NB4 (cell line): ENCODE data around the gene TMPRSS12.
A peak's percentile ranks its signal among the peaks of the same experiment; 100 is the strongest.
"Not testable (repeated sequence)": the region's sequence is repeated elsewhere in the genome, so short reads cannot be mapped to it uniquely, and the experiment has no call there.

Experiments used
- DNase-seq: peaks from one replicate; pipeline ENCODE4 v3.0.0; 2010; ENCODE audit warnings: low read depth
- H3K4me3 ChIP-seq: one replicate; pipeline ENCODE4 v1.5.1; 2011; ENCODE audit warnings: mild to moderate bottlenecking, low read depth, low read length, moderate library complexity
- MYC ChIP-seq: IDR thresholded peaks from 2 replicates; pipeline ENCODE4 v1.6.1; 2011; ENCODE audit warnings: low read depth, low read length
- POLR2A ChIP-seq: IDR thresholded peaks from 2 replicates; pipeline ENCODE4 v1.6.1; 2011; ENCODE audit warnings: mild to moderate bottlenecking; ENCODE audit not compliant: insufficient read length; ENCODE audit errors: extremely low read depth
- TF ChIP-seq, protein P1 (sequence below): IDR thresholded peaks from one replicate; pipeline ENCODE4 v1.5.1; 2012; ENCODE audit warnings: low read depth, low read length
- TF ChIP-seq, protein P2 (sequence below): IDR thresholded peaks from 2 replicates; pipeline ENCODE4 v1.6.1; 2011; ENCODE audit warnings: low read depth, low read length

Gene TMPRSS12, protein sequence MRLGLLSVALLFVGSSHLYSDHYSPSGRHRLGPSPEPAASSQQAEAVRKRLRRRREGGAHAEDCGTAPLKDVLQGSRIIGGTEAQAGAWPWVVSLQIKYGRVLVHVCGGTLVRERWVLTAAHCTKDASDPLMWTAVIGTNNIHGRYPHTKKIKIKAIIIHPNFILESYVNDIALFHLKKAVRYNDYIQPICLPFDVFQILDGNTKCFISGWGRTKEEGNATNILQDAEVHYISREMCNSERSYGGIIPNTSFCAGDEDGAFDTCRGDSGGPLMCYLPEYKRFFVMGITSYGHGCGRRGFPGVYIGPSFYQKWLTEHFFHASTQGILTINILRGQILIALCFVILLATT

DNA sequence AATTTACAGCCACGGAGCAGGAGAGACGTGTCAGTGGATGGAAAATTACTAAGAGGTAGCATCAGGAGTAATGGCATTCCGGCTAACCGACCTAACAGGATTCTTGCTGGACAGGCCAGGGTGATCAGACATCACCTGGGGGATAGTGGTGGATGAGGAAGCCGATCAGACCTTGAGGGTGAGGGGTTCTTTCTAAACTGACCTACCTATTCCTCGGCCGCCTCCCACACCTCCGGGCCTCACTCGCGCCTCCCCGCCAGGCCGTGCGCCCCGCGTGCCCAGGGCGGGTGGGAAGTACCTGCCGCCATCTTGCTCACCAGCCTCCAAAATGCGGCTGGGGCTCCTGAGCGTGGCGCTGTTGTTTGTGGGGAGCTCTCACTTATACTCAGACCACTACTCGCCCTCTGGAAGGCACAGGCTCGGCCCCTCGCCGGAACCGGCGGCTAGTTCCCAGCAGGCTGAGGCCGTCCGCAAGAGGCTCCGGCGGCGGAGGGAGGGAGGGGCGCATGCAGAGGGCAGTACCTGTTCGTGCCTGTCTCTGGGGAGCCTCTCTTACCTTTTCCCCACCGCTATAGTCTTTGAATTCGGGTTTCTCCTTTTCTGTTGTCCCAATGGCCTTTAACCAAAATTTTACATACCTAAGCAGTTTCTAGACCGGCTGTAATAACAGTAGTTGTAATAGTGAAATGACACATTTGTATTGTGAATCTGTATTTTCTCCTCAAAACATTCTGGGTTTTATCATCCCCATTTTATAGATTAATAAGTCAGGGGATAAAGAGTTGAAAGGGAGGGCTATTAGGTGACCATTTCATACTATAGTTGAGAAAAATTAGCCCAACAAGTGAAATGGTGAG is at the start of gene TMPRSS12:
TMPRSS12 (plus strand) TSS at position 290 of the 857 bp plus-strand sequence; CDS start at position 329, 39 bp downstream.
- H3K4me3 ChIP-seq = no peak within 1 kb of the TSS
- no peak for DNase-seq
- TF ChIP-seq POLR2A (no peak), MYC (no peak)
- TF ChIP-seq, protein P1, sequence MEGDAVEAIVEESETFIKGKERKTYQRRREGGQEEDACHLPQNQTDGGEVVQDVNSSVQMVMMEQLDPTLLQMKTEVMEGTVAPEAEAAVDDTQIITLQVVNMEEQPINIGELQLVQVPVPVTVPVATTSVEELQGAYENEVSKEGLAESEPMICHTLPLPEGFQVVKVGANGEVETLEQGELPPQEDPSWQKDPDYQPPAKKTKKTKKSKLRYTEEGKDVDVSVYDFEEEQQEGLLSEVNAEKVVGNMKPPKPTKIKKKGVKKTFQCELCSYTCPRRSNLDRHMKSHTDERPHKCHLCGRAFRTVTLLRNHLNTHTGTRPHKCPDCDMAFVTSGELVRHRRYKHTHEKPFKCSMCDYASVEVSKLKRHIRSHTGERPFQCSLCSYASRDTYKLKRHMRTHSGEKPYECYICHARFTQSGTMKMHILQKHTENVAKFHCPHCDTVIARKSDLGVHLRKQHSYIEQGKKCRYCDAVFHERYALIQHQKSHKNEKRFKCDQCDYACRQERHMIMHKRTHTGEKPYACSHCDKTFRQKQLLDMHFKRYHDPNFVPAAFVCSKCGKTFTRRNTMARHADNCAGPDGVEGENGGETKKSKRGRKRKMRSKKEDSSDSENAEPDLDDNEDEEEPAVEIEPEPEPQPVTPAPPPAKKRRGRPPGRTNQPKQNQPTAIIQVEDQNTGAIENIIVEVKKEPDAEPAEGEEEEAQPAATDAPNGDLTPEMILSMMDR = no peak
- TF ChIP-seq, protein P2, sequence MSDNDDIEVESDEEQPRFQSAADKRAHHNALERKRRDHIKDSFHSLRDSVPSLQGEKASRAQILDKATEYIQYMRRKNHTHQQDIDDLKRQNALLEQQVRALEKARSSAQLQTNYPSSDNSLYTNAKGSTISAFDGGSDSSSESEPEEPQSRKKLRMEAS = no peak

DNA sequence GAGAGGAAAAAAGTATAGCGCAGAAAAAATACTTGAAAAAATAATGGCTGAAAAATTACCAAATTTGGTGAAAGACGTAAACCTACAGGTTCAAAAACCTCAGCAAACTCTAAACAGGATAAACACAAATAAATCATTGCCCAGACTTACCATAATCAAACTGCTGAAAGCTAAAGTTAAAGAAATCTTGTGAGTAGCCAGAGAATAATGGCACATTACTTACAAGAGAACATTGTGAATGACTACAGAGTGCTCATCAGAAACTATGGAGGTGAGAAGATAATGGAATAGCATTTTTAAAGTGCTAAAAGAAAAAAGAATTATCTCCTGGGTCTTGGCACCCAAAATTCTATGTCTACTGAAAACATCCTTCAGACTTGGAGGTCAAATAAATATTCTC is 42.8 kb upstream of the TMPRSS12 start:
- peak; percentile 30 for DNase-seq
- TF ChIP-seq POLR2A = no peak
- TF ChIP-seq MYC = no peak
- TF ChIP-seq, protein P2 = no peak
- TF ChIP-seq, protein P1 = no peak
- no peak overlapping the region for H3K4me3 ChIP-seq

DNA sequence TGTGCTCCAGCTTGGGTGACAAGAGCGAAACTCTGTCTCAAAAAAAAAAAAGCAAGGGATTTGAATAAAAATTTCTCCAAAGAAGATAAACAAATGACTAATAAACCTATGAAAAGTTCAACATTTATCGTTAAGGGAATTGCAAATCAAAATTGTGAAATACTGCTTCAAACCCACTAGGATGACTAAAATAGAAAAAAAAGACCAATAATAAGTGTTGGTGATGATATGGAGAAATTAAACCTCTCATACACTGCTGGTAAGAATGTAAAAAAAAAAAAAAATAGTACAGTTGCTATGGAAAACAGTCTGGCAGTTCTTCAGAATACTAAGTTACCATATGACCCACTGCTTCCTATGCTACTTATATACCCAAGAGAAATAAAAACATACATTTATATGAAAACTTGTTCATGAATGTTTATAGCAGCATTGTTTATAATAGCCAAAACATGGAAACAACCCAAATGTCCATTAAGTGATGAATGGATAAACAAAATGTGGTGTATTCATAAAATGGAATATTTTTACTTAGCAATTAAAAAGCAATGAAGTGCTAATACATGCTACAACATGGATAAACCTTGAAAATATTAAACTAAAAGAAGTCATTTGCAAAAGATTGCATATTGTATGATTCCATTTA is 39.4 kb upstream of the TMPRSS12 start:
- H3K4me3 ChIP-seq = no peak overlapping the region
- TF ChIP-seq MYC (no peak), POLR2A (no peak)
- TF ChIP-seq, protein P1 = no peak
- TF ChIP-seq, protein P2 = no peak
- no peak for DNase-seq

DNA sequence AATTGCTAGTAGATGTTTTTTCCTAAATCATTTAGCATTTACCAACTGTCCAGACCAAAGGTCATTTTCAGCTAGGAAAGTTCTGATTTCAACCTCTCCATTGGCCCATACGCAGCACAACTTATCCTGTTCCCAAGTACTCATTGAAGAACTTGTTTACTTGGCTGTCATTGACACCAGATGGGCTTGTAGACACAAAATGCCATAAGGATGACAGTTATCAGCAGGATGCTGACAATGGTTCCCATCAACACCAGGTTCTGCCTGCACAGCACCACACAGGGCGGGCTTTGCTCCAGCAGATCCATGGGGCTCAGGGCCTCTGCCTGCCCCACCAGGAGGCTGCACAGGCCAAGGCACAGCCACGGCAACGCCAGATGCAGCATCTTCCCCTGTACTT is 36.5 kb upstream of the TMPRSS12 start:
- TF ChIP-seq, protein P1 = no peak
- TF ChIP-seq, protein P2 = no peak
- TF ChIP-seq MYC (no peak), POLR2A (no peak)
- no peak for DNase-seq
- H3K4me3 ChIP-seq = no peak overlapping the region

DNA sequence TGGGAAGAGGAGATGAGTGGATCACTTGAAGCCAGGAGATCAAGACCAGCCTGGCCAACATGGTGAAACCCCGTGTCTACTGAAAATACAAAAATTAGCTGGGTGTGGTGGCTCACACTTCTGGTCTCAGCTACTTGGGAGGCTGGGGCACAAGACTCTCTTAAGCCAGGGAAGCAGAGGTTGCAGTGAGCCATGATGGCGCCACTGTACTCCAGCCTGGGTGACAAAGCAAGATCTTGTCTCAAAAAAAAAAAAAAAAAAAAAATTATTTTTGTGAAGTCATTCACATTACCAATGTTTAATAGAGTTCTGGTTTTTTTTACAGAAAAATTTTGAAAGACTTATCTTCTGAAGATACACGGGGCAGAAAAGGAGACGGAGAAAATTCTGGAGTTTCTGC is 33.6 kb upstream of the TMPRSS12 start:
- not testable (repeated sequence) for DNase-seq, H3K4me3 ChIP-seq

DNA sequence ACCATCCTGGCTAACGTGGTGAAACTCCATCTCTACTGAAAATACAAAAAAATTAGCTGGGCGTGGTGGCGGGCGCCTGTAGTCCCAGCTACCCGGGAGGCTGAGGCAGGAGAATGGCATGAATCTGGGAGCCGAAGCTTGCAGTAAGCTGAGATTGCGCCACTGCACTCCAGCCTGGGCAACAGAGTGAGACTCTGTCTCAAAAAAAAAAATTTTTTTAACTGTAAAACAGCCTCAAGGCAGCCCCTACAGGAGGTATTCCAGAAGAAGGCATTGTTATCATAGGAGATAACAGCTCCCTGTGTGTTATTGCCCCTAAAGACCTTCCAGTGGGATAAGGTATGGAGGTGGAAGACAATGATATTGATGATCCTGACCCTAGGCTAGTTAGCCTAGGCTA is 27.8 kb upstream of the TMPRSS12 start:
- not testable (repeated sequence) for H3K4me3 ChIP-seq, DNase-seq
